HG02588 (cell line): ENCODE results near the gene INPPL1.

Experiments used
- ATAC-seq: cut with Tn5 transposase; IDR thresholded peaks from one replicate; pipeline ENCODE4 v1.9.1; 2021; ENCODE audit warnings: mild to moderate bottlenecking, moderate library complexity; ENCODE audit not compliant: unreplicated experiment

The INPPL1 gene

DNA sequence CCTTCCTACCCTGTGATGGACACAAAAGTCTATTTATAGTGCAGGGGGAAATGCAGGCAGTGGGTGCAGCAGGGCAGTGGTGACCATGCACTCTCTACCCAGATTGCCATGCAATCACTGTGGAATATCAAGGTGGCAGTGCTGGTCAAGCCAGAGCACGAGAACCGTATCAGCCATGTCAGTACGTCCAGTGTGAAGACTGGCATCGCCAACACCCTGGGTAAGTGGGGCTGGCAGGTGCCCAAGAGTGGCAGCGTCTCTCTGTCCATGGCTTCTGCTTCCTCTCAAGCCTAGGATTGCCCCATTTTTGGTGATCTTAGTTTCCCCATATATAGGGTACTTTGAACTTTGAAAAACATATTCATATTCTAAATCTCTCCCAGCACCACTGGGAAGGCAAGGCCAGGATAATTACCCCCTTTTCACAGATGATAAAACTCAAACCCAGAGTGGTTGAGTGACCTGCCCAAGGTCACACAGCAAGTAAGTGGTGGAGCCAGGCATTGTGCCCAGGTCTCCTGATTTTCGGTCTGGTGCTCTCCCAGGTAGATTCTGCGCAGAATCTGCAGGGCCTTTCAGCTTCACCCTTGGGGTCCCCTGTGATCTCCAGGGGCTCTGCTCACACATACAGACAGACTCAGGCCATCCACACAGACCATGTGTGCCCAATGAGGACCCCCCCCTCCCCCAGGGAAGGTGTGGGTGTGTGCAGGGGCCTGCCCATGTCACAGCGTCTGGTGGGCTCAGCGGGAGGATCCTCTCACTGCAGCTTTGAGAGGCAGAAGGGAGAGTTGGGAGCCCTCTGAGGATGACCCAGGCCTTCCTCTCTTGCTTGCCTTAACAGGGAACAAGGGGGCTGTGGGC lies 7.1 kb downstream of the INPPL1 start:
- no peak for ATAC-seq

GRCh38 chr11:72232260-72233055 lies 7.9 kb downstream of the INPPL1 start:
- ATAC-seq = no peak

DNA sequence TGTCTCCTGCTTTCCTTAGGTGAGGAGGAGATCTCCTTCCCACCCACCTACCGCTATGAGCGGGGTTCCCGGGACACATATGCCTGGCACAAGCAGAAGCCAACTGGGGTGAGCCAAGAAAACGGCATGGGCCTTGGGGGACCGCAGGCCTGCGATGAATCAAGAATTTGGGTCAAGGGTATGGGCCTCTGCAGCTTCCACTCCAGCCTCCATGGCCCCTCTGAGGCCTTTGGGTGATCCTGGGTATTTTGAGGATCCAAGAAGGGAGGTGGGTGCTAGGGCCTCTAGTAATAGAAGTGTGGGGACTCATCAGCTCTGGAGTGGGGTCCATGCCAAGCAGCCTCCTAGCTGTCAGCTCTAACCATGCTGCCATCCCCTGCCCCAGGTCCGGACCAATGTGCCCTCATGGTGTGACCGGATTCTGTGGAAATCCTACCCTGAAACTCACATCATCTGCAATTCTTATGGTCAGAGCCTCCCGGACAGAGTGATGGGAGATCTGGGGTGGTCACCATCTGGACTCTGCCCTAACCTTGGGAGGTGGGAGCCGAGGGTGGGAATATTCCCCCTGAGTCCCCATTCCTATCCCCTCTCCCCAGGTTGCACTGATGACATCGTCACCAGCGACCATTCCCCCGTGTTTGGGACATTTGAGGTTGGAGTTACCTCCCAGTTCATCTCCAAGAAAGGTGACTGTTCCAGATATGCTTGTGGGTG lies 8.6 kb downstream of the INPPL1 start:
- ATAC-seq = no peak

DNA sequence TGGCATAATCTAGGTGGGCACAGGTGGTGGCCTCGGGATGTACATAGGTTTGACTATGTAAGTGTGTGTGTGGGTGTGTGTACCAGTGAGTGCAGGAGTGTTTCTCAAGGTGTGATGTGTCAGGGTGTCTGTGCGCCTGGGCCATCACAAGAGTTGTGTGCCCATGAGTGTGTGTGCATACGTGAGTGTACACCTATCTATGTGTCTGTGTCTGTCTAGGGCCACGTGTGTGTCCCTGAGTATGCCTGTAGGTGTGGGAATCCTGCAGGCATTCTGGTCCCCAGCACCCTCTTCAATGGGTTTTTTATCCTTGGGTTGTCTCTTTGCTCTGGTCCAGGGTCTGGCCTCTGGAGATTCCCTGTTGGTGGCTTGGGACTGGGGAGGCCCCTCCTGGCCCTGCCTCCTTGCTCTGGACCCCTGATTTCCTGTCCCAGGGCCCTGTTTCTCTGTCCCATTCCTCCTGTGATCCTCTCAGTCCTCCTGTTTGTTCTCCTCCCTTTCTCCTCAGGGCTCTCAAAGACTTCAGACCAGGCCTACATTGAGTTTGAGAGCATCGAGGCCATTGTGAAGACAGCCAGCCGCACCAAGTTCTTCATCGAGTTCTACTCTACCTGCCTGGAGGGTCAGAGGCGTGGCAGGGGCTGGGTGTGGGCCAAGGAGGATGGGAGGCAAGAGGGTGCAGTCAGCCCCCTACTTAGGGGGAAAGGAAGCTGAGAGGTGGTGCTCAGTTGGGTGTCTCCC lies 9.4 kb downstream of the INPPL1 start:
- ATAC-seq = no peak

DNA sequence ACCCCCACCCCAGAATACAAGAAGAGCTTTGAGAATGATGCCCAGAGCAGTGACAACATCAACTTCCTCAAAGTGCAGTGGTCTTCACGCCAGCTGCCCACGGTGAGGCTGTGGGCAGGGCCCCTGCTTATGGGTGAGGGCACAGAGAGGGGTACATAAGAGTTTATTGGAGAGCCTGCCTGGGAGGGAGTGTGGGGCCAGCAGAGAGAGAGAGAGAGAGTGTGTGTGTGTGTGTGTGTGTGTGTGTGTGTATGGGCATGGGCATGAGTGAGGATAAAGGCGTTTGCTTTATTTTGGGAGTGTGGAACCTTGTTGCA lies 9.9 kb downstream of the INPPL1 start:
- ATAC-seq = no peak

DNA sequence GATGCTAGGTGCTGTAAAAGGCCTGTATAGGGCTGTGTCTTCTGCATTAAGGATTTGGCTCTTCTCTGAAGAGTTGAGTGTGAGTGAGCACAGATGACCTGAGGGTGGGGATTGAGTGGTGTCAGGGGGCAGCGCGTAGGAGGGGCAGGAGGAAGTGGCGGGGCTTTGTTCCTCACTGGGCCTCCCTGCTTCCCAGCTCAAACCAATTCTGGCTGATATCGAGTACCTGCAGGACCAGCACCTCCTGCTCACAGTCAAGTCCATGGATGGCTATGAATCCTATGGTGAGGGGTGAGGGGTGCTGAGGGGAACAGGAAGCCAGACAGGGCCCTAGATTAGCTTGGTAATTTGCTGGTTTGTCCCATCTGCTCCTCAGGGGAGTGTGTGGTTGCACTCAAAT lies 10.4 kb downstream of the INPPL1 start:
- ATAC-seq = no peak

GRCh38 chr11:72235351-72236057 lies 10.9 kb downstream of the INPPL1 start:
- no peak for ATAC-seq

GRCh38 chr11:72236083-72236697 lies 11.6 kb downstream of the INPPL1 start:
- no peak for ATAC-seq

DNA sequence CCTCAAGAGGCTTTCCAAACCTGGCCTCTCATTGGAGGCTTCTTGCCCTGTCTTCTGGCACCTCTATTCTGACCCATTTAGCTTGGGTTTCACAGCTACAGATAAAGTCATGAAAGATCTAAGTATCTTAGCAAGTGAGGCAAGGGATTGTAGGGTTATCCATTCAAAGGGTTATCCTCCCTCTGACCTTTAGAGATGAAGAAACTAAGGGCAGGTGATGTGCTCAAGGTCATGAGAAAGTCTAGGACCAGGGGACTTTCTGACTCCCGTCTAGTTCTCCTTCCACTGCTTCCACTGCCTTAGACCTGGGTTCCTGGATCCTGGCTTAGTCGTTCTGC lies 12.2 kb downstream of the INPPL1 start:
- ATAC-seq = no peak

GRCh38 chr11:72237112-72237931 lies 12.8 kb downstream of the INPPL1 start:
- no peak for ATAC-seq

GRCh38 chr11:72238040-72238450 lies 13.5 kb downstream of the INPPL1 start:
- ATAC-seq = no peak

GRCh38 chr11:72238492-72239312 lies 14.1 kb downstream of the INPPL1 start:
- no peak for ATAC-seq

GRCh38 chr11:72239313-72239848 lies 14.8 kb downstream of the INPPL1 start:
- no peak for ATAC-seq

GRCh38 chr11:72239849-72240460 lies 15.4 kb downstream of the INPPL1 start:
- ATAC-seq = no peak

DNA sequence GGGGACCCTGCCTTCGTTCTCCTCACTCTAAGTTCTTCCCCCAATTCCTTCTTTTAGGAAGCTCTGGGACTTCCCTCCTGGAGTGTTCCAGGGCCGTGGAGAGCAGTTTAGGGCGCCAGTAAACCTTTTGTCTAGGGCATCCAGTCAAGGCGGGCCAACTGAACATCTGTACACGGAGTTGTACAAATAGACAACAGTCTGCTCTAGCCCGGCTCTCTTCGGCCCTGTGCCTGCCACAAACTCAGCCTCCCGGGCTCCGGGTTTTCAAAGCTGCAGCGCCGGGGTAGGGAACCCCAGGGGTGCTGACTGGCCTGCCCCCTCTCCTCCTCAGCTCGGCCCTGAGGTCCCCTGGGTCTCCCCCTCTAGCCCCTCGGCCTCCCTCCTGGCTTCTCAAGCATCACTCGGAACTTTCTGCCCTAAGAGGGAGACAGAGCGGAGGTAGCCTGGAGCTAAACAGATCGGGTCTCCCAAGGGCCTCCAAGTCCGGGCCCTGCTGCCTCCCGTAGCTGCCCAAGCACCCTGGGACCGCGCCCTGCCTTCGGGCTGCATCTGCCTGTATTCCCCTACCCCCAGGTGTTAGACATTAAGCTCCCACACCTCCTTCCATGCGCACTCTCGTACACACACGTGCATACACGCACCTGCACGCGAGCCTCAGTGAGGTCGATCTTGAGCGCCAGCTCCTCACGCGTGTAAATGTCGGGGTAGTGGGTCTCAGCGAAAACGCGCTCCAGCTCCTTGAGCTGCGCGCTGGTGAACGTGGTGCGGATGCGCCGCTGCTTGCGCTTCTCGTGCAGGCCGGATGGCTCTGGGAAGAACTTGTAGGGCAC lies 16.1 kb downstream of the INPPL1 start:
- ATAC-seq = no peak

GRCh38 chr11:72241291-72241781 lies 16.8 kb downstream of the INPPL1 start:
- ATAC-seq = no peak

DNA sequence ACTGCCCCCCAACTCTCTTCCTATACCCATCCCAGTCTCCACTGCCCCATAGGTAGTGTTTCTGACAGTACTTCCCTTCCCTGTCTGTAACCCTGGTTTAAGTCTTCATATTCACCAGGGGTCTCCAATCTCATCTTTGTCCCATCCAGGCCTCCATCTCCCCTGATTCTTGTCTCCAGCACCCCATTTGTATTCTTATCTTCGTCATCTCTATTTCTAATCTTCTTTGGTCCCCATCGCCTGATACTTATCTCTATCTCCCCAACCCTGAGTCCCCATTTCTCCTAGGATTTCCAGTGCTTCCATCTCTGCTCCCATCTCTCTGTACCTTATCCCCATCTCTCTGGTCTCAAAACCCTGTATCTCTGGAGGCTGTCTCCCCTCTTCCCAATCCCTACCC lies 17.6 kb downstream of the INPPL1 start:
- ATAC-seq = no peak
